Measurements from ENCODE around the gene UCK1.
A peak's percentile ranks its signal among the peaks of the same experiment; 100 is the strongest.

UCK1 gene

DNA sequence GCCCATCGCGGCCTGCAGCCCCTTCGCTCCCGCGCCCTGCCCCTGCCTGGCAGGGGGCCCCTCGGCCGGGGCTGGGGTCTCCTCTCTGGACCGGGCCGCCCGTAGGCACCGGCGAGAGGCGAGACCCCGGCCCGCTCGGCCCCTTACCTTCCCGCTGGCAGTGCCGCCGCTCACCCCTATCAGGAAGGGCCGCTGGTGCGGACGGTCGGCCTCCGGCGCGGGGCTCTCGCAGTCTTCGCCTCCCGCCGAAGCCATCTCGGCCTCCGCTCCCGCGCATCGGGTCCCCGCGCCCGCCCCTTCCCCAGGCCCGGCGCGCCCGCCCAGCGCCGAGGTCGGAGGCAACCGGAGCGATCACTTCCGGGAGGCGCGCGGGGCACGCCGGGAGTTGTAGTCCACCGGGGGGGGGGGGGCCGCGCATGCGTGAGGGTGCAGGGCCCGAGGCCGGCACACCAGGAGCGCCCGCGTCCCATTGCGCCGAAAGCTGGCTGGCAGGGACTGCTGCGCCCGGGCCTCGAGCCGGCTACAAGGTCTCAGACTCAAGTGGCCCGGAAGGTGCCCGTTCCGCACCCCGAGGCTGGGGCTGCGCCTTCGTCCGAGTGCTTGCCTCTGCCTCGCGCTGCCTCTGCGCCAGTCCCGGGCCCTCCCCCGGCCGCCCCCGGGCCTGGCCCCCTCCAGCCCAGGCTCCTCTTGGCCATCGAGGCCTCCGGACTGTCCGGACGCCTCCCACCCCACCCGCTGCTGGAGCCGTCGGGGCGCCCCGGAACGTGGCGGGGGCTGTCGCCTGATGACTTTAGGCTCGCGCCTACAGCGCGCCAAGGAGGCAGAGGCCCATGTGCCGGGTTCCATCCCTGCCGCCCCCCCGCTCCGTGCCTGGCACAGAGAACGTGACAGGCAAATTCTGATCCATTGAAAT lies at the start of gene UCK1:
Gene UCK1, minus strand, starts transcription at position 344 of the 913 bp plus-strand sequence. Its CDS starts 89 bp downstream, at position 255.
- DNase-seq (ENCODE audit: low spot score) = peak; percentile 79

- DNase-seq (ENCODE audit: low spot score) = no peak
These were observed 49.3 kb upstream of the UCK1 start for GRCh38 chr9:131580358-131580757.

DNA sequence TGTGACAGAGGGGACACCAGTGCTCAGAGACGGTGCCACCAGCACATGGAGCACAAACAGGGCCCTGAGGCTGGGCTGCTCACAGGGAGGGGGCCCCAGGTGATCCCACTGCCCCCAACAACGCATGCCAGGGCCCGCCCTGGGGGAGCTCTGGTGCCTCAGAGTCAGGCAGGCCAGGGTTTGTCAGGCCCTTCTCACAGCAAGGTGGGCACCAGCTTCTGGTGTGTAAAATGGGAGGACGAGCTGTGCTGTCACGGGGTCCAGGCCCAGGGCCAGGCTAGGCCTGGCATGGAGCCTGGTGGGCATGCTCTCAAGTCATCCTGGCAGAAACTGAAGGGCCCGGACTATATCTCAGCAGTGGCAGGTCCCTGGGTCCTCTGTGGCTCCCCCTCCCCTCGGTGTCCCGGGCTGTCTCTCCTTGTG lies 48.7 kb upstream of the UCK1 start:
- DNase-seq (ENCODE audit: low spot score) = no peak

DNA sequence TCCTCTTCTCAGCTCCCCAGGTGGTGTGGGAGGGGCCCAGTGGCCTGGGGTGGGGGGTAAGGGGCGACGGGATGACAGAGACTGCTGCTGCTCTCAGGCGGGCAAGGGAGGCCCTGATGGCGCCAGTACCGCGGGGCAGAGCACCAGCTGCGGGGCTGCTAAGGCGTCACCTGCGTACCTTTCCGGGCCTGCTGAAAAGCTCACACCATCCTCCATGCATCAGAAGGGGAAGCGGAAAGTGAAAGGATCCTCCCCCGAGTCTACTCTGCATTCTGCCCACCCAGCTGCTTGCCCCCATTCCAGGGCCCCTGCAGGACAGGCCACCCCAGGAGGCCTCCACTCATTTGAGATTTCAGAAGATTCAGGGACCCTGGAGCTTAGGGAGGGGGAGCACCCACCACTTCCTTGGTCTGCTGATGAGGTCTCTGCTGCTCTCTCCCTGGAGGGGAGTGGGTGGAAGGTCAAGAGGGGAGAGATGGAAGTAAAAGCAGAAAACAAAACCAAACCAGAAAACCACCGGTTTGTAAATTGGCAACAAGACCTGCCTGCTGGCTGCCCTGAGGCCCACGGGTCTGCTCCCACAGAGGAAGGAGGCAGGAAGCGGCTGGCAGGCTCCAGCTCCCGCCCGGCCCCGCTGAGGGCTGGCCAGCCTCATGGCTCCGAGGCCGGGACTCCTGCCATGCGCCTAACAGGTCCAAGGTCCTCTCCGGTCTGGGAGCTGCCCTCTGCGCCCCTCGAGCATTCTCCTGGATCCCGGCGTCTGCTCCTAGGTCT lies 47.9 kb upstream of the UCK1 start:
- DNase-seq (ENCODE audit: low spot score) = no peak

DNA sequence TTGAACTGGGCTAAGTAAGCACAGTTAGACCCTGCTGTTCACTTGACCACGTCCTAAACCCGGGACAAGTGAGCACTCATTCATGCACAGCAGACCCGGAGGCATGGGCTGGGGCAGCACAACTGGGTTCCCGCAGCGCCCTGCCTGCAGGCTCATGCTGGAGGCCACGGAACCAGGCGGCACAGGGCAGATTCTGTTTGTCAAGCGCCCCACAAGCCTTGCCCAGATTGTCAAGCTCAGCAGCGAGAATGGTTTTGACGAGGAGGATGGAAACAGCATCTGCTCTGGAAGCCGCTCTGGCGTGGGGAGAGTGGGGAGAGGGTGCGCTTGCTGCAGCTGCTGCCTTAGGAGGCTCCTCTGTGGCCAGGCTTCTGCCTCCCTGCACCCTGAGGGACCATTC lies 47.0 kb upstream of the UCK1 start:
- DNase-seq (ENCODE audit: low spot score) = no peak

DNA sequence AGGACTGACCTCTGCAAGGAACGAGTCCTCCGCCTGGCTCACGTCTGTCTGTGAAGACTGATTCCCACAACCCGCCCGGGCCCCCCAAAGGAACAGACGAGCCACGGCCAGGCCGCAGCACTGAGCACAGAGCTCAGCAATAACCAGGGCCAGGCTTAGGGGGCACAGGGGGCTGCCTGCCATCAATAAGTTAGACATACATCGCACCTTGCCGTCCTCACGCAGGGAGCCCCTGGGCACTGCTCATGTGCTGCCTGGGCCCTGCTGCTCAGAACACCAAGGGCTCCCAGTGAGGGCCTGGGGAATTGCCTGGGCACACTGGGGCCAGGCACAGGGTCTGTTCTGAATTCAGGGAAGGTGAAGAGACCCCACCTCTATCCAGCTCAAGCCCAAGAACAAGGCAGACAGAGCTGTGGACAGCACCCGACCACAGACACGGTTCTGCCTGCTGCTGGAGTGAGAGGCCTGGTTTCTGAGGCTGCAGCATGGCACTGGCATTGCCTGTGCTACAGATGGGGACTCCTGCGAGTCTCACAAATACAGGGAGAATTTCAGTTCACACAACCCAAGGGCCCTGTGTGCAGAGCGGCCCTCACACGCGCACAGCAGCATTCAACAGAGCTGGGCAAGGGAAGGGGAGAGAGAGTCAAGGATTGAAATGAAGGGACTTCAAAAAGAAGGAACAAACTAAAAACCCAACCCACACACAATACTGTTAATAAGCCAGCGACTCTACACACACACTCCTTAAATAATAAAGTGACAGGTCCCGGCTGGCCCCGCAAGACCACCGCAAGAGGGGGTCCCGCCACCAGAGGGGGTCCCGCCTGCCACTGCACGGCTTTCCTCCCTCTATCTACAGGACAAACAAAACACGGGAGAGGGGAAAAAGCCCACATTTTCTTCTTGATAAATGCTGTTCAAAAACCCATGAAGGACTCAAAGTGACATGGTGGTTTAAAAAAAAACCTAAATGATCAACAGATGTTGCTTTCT lies 46.2 kb upstream of the UCK1 start:
- DNase-seq (ENCODE audit: low spot score) = no peak

DNA sequence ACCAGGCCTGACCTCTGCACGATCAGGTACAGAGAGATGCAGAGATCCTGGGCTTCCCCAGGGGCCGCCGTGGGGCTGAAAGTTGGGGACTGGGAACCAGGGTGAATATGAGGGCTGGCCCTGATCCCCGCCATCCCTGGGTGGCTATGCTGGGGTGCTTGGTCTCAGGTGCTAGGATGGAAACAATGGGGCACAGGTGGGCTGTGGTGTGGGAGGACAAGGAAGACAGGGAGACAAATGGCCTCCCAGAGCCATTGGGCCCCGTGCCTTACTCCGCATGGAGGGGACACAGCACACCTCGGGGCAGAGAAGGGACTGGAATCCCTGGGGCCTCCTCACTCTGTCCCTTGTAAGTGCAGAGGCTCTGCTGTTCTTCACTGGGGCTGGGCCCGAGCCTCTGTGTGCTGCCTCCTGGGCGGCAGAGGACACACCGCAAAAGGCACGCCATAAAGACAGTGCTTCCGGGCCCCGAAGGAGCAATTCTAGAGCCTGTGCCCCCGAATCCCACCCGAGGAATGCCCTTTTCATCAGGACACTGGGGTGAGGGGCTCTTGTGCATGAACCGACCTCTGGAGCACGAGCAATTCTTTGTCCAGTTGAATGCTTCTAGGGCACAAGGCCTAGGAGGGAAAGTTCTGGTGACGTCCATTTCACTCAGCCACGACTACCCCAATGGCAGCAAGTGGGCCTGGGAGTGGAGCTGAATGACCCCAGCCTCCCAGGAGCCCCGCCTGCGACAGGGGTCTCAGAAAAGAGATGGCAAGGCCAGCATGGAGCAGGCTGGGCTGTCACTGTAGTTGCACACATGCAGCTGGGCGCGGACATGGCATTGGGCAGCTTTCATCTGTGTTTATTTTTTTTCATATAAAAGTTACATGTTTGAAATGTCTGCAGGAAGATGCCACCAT lies 45.1 kb upstream of the UCK1 start:
- DNase-seq (ENCODE audit: low spot score) = no peak

GRCh38 chr9:131574730-131575640 lies 43.9 kb upstream of the UCK1 start:
- DNase-seq (ENCODE audit: low spot score) = no peak

GRCh38 chr9:131567910-131568309 lies 36.8 kb upstream of the UCK1 start:
- no peak for DNase-seq (ENCODE audit: low spot score)

DNA sequence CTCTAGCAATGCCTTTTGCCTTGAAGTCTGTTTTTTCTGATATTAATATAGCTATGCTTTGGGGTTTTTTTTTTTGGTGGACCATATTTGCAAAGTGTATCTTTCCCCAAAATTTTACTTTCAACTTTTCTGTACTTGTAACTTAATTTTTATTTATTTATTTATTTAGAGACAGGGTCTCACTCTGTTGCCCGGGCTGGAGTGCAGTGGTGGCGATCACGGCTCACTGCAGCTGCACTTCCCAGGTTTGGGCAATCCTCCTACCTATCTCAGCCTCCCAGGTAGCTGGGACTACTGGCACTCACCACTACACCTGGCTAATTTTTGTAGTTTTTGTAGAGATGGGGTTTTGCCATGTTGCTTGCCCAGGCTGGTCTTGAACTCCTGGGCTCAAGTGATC lies 35.1 kb upstream of the UCK1 start:
- DNase-seq (ENCODE audit: low spot score) = no peak

- DNase-seq (ENCODE audit: low spot score) = no peak
These were observed 34.3 kb upstream of the UCK1 start for GRCh38 chr9:131565369-131565768.

DNA sequence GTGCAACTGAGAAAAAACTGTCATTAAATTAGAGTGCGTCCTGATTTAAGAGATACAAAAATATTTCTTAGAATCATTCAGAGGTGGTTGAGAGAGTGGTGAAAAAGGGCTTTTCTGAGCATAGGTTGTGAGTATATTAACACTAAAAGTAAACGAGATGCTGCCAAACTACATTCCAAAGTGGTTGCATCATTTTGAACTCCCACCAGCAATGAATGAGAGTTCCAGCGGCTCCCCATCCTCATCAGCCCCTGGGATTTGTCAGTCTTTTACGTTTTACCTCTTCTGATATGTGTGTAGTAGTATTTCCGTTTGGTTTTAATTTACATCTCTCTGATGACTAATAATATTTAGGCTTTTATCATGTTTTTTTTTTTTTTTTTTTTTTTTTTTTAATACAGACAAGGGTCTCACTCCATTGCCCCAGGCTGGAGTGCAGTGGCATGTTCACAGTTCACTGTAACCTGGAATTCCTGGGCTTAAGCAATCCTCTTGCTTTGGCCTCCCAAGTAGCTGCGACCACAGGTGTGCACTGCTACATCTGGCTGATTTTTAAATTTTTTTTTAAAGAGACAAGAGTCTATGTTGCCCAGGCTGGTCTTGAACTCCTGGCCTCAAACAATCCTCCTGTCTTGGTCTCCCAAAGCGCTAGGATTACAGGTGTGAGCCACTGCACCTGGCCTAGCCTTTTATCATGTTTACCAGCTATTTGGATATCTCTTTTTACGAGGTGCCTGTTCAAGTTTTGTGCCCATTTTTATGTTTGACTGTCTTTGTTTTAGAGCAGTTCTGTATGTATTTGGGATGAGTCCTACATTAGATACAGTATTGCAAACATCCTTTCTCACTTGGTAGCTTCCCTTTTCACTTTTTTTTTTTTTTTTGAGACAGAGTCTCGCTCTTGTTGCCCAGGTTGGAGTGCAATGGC lies 31.2 kb upstream of the UCK1 start:
- DNase-seq (ENCODE audit: low spot score) = no peak

- no peak for DNase-seq (ENCODE audit: low spot score)
These were observed 28.4 kb upstream of the UCK1 start for GRCh38 chr9:131559421-131560000.

DNA sequence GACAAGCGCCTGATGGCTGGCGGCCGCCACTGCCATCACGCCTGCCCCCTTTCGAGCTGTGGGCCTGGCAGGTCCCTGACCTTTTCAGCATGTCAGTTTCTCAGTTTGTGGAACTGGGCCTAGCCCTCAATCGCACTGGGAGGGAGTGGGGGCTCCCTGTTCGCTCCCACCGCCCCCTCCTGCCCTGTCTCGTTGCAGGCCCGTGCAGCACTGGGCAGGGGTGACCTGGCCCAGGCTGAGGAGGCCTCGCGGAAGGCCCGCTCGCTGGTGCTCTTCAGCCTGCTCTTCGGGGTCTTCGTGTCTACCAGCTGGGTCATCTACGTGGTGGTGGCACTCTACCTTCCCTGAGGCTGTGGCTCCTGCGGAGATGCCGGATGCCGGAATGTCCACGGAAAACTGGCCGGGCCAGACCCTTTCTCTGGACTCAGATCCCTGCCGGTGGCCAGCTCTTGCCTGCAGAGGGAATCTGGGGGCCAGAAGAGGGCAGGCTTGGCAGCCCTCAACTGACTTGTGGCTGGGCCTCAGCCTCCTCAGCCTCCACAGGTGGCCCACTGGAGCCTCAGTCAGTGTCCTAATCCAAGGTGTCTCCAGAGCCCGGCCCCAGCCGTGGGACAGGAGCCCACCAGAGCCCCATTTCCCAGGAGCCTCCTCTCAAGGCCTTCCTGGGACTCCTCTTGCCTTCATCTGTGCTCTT lies 26.9 kb upstream of the UCK1 start:
- no peak for DNase-seq (ENCODE audit: low spot score)

DNA sequence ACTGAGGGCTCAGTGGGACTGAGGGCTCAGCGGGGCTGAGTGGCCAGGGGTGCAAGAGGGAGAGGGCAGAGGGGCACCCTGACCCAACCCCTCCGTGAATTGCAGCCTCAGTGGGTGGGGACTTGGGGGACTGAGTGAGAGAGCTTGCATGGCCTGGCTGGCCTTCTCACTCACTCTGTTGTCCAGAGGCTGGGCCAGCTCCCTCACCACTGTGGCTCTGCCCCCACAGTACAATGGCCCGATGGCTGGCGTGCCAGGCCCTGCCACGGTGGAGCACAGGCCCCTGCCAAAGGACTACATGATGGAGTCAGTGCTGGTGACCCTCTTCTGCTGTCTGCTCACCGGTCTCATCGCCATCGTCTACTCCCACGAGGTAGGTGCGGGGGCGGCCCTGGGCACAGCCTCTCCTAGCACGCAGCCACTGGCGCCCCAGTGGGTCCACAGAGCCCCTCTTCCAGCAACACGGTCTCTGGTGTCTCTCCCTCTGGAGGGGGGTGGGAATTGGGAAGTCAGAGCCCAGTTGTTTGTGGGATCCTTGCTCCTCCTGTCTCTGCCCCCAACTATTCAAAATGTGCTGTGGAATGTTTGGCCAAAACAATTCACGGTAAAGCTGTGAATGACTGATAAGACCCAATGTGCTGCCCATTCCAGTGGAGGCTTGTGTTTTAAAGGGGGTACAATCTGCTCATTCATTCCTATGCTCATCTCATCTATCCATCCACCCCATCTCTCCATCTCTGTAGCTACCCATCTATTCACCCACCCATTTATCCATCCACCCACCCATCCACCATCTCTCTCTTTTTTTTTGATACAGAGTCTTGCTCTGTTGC lies 25.0 kb upstream of the UCK1 start:
- no peak for DNase-seq (ENCODE audit: low spot score)

DNA sequence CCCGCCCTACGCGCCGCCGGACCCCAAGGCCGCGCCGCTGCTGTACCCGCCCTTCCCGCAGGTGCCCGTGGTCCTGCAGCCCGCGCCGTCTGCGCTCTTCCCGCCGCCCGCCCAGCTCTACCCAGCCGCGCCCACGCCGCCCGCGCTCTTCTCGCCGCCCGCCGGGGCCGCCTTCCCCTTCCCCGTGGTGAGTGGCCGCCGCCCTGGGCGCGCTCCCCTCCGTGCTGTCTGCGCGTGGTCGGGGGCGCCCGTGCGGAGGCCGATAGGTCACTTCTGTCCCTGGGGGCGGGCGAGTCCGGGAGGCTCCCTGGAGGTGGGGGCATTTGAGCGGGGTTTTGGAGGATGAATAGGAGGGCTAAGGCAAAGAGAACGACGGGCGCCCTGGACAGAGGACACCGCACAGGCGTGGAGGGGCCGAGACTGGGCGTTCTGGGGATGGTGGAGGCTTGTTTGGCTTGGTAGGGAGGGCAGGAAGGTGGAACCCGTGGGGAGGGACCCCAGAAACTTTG lies 23.8 kb upstream of the UCK1 start:
- no peak for DNase-seq (ENCODE audit: low spot score)
